K562 (cell line): ENCODE data around the gene CCDC192. TPM values are rescaled to one million over a fixed set of nuclear protein-coding genes. Genes with fewer than 3 reads are reported as not detected.
A peak's percentile ranks its signal among the peaks of the same experiment; 100 is the strongest.

Experiments used
- ATAC-seq: fragments of 200-7000 bp; cut with Tn5 transposase; 3 replicates; pipeline ENCODE4 v1.9.1; 2020; ENCODE audit warnings: moderate library complexity
- BruUV-seq: library from RNA; stranded (reverse); fragments of 400-500 nt; replicated peaks from 2 replicates; lab custom pipeline; 2021; lab: Mats Ljungman, UMichigan
- CTCF ChIA-PET: fragments of 300-600 bp; formaldehyde crosslinking; extraction: SDS; loops from one replicate; lab custom pipeline; 2021; ENCODE audit warnings: low intra/inter-chr PET ratio; lab: Yijun Ruan, JAX
- POLR2A ChIA-PET: fragments of 300-600, 350-650 bp; sonication (Branson Sonifier 250); formaldehyde crosslinking; extraction: SDS; loops from one replicate; lab custom pipeline; 2021; ENCODE audit warnings: antibody characterized with exemption, inconsistent platforms; lab: Yijun Ruan, JAX
- DNase-seq, 4 experiments: peaks; one replicate each; pipeline versions ENCODE4 v3.0.0 to v3.0.0-alpha.2; 2011 to 2018; ENCODE audit warnings: low spot score in 3 of 4, mixed read lengths in 3 of 4; ENCODE audit errors: extremely low read depth in 1 of 4
- FAIRE-seq: peaks from 2 replicates; lab custom pipeline; 2011; peaks lifted over from hg19 to GRCh38; lab: Jason Lieb, UNC
- H2AFZ ChIP-seq: 2 replicates; pipeline ENCODE4 v1.6.0; 2011; ENCODE audit warnings: low read depth, low read length, control low read depth, inconsistent platforms
- H3K27ac ChIP-seq: fragments of 200-600 bp; 3 replicates; pipeline ENCODE4 v1.8.0; 2011; ENCODE audit warnings: low read depth, mild to moderate bottlenecking, control low read depth, inconsistent platforms, low read length, moderate library complexity, mixed read lengths; ENCODE audit errors: extremely low read depth
- H3K27me3 ChIP-seq, 2 experiments: fragments of 300-600 bp in 1 of 2; 2 replicates in 1 of 2; 3 replicates in 1 of 2; pipeline versions ENCODE4 v1.6.0 to v1.8.0; 2011; ENCODE audit warnings: inconsistent platforms in 2 of 2, low read length in 2 of 2, mild to moderate bottlenecking in 1 of 2, mixed read lengths in 1 of 2, moderate library complexity in 1 of 2; ENCODE audit not compliant: control insufficient read depth in 2 of 2, insufficient read depth in 2 of 2
- H3K36me3 ChIP-seq: fragments of 300-600 bp; 3 replicates; pipeline ENCODE4 v1.8.0; 2011; ENCODE audit warnings: mild to moderate bottlenecking, low read length, inconsistent platforms; ENCODE audit not compliant: control insufficient read depth, insufficient read depth
- H3K4me1 ChIP-seq, 2 experiments: fragments of 200-600 bp in 1 of 2; replicated peaks in 1 of 2; 2 replicates in 1 of 2; 3 replicates in 1 of 2; pipeline versions ENCODE4 v1.5.1 to v1.8.0; 2011; ENCODE audit warnings: inconsistent platforms in 2 of 2, low read length in 2 of 2, mild to moderate bottlenecking in 1 of 2, mixed read lengths in 1 of 2, moderate library complexity in 1 of 2; ENCODE audit not compliant: control insufficient read depth in 2 of 2, insufficient read depth in 2 of 2
- H3K4me2 ChIP-seq: 2 replicates; pipeline ENCODE4 v1.6.1; 2011; ENCODE audit warnings: low read length, control low read depth, inconsistent platforms, mixed read lengths; ENCODE audit not compliant: insufficient read depth
- H3K4me3 ChIP-seq: fragments of 200-600 bp; sonication (generic), shearing (Covaris generic); 2 replicates; pipeline ENCODE4 v1.5.1; 2016; ENCODE audit warnings: control low read depth, inconsistent platforms
- H3K79me2 ChIP-seq: fragments of 200-600 bp; 3 replicates; pipeline ENCODE4 v1.8.0; 2011; ENCODE audit warnings: low read length, inconsistent platforms; ENCODE audit not compliant: control insufficient read depth, insufficient read depth
- H3K9ac ChIP-seq, 2 experiments: 2 replicates each; pipeline versions ENCODE4 v1.6.0 to v1.6.1; 2011; ENCODE audit warnings: low read depth in 2 of 2, low read length in 2 of 2, control low read depth in 1 of 2, inconsistent platforms in 1 of 2, mild to moderate bottlenecking in 1 of 2, mixed read lengths in 1 of 2; ENCODE audit not compliant: insufficient read depth in 1 of 2
- H3K9me1 ChIP-seq: one replicate; pipeline ENCODE4 v1.6.0; 2011; ENCODE audit warnings: inconsistent platforms, mild to moderate bottlenecking, low read length, moderate library complexity; ENCODE audit not compliant: control insufficient read depth, insufficient read depth
- H3K9me3 ChIP-seq: replicated peaks from 2 replicates; pipeline ENCODE4 v1.5.1; 2011; ENCODE audit warnings: low read depth, low read length, inconsistent platforms; ENCODE audit not compliant: control insufficient read depth, insufficient read depth
- H4K20me1 ChIP-seq: replicated peaks from 2 replicates; pipeline ENCODE4 v1.6.1; 2011; ENCODE audit warnings: low read length, inconsistent platforms, mixed read lengths; ENCODE audit not compliant: control insufficient read depth, insufficient read depth
- DPF2 ChIP-seq: fragments of 450-650 bp; IDR thresholded peaks from 2 replicates; pipeline ENCODE4 v1.6.1; 2016
- EZH2 ChIP-seq: IDR thresholded peaks from 2 replicates; pipeline ENCODE4 v1.6.1; 2012; ENCODE audit warnings: low read depth, mild to moderate bottlenecking, inconsistent platforms, low read length, borderline replicate concordance
- FOXP1 ChIP-seq: sonication (generic); formaldehyde crosslinking; IDR thresholded peaks from 2 replicates; pipeline ENCODE4 v1.8.0; 2022; ENCODE audit warnings: mild to moderate bottlenecking, missing genetic modification reagents
- MEIS2 ChIP-seq: fragments of 450-650 bp; IDR thresholded peaks from 2 replicates; pipeline ENCODE4 v1.6.1; 2014; ENCODE audit warnings: mild to moderate bottlenecking; ENCODE audit not compliant: partially characterized antibody
- POLR2AphosphoS5 ChIP-seq: IDR thresholded peaks from 2 replicates; pipeline ENCODE4 v1.6.1; 2011; ENCODE audit warnings: mild to moderate bottlenecking, low read depth, low read length, moderate library complexity; ENCODE audit not compliant: control insufficient read depth, insufficient read depth
- POLR2G ChIP-seq: fragments of 200-400 bp; formaldehyde crosslinking; IDR thresholded peaks from 2 replicates; pipeline ENCODE4 v1.6.1; 2017; ENCODE audit warnings: low read depth, mild to moderate bottlenecking, antibody characterized with exemption, low read length, moderate library complexity
- RBM22 ChIP-seq: fragments of 200-400 bp; formaldehyde crosslinking; IDR thresholded peaks from 2 replicates; pipeline ENCODE4 v1.6.1; 2018; ENCODE audit warnings: low read length, low read depth; ENCODE audit not compliant: poor library complexity, severe bottlenecking
- RHOXF2B ChIP-seq: fragments of 250-450 bp; sonication (Bioruptor Pico); conservative IDR thresholded peaks from 2 replicates; pipeline ENCODE4 v1.5.1; 2021
- SIN3B ChIP-seq: fragments of 450-650 bp; IDR thresholded peaks from 2 replicates; pipeline ENCODE4 v1.6.1; 2017; ENCODE audit warnings: low read depth, mild to moderate bottlenecking, moderate library complexity
- in situ Hi-C: fragments of 300-500 bp; cut with MboI; formaldehyde crosslinking; loops from 4 replicates; pipeline ENCODE4 v1.15.0; 2018; ENCODE audit warnings: inconsistent platforms, mixed read lengths
- intact Hi-C: fragments of 100-400 bp; cut with micrococcal nuclease; formaldehyde crosslinking; loops from 2 replicates; pipeline ENCODE4 v1.14.2; 2022
- polyA plus RNA-seq, 8 experiments: library from polyadenylated mRNA; depleted of rRNA in 4 of 8; stranded (reverse) in 5 of 8; unstranded in 3 of 8; fragments of >200 nt; fragmentation: Nextera tagmentation in 2 of 8; fragmentation: Illumina TruSeq in 1 of 8; extraction: Ambion mirVana in 2 of 8; extraction: Trizol in 1 of 8; gene quantifications; 2 replicates each; pipeline versions ENCODE4 v1.2.1 to v1.2.3, GENCODE V29; 2011 to 2014; ENCODE audit warnings: inconsistent platforms in 1 of 8, missing spikeins in 1 of 8
- total RNA-seq, 7 experiments: library from RNA; depleted of rRNA in 6 of 7; stranded (reverse); fragments of >200 nt in 6 of 7; fragmentation: Illumina TruSeq in 2 of 7; extraction: Trizol in 2 of 7; gene quantifications; 2 replicates each; pipeline versions ENCODE4 v1.2.1 to v1.2.3, GENCODE V29; 2011 to 2021; ENCODE audit warnings: low replicate concordance in 1 of 7
- TF ChIP-seq, protein P1 (sequence below): fragments of 450-650 bp; IDR thresholded peaks from 2 replicates; pipeline ENCODE4 v1.6.1; 2016
- TF ChIP-seq, protein P2 (sequence below): sonication (generic); formaldehyde crosslinking; IDR thresholded peaks from 2 replicates; pipeline ENCODE4 v1.8.0; 2022; ENCODE audit warnings: missing genetic modification reagents, mild to moderate bottlenecking, borderline replicate concordance

The CCDC192 gene
- total and polyA plus RNA-seq, 9 of the 15 experiments (the other 6 are each of a cell fraction or from before 2014, with no cell fraction given), result 0.21 to 0.66 (median 0.38) TPM; not detected in 2

DNA sequence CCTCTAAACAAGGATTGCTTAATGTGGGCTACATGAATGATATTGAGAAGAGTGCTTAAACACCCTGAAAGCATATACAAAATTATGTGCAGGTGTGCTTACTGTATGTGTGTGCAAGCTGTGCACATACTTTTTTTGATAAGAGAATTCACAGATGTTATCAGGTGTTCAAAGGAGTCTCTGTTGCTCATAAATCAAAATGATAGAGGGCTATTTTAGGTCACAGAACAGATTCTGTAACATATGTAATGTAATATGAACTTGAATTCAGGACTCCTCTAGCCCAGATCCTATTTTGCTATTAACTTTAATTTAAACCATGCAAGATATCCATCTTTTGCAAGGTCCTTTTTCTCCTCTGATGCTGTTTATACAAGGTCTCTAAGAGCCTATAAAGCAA lies 38.2 kb downstream of the CCDC192 start:
- H3K9me3 ChIP-seq, result no peaks in the 10 kb centered on the region
- no peaks in the 10 kb centered on the region for H3K9me1 ChIP-seq
- no peaks in the 10 kb centered on the region for H4K20me1 ChIP-seq
- no peaks in the 10 kb centered on the region; a peak in 1 of 5 replicates for H3K27me3 ChIP-seq
- H3K4me1 ChIP-seq, result peaks cover 0 to 4% of the 10 kb centered on the region in 2 experiments; a peak in 2 of 5 replicates
- no peak overlapping the region for H2AFZ ChIP-seq
- no peak overlapping the region for H3K27ac ChIP-seq
- in situ Hi-C loops, result no loop called here
- POLR2A ChIA-PET, result no interaction called here
- H3K36me3 ChIP-seq, result no peaks in the 10 kb centered on the region
- CTCF ChIA-PET, result no interaction called here
- intact Hi-C loops, result loop anchor here (10.0 kb wide), 2 partner anchors 343 to 1393 kb away; partner anchors contain the start of gene SLC12A2
- no TSS peak for BruUV-seq
- no peak for ATAC-seq
- no peak overlapping the region for H3K9ac ChIP-seq
- no peak for FAIRE-seq
- H3K79me2 ChIP-seq, result no peaks in the 10 kb centered on the region
- TF ChIP-seq FOXP1 (CRISPR knock-in tag), result no peak
- TF ChIP-seq, protein P1, sequence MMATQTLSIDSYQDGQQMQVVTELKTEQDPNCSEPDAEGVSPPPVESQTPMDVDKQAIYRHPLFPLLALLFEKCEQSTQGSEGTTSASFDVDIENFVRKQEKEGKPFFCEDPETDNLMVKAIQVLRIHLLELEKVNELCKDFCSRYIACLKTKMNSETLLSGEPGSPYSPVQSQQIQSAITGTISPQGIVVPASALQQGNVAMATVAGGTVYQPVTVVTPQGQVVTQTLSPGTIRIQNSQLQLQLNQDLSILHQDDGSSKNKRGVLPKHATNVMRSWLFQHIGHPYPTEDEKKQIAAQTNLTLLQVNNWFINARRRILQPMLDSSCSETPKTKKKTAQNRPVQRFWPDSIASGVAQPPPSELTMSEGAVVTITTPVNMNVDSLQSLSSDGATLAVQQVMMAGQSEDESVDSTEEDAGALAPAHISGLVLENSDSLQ, result 0 out of 2 replicates have a peak, but pooled peaks have one; percentile 9
- TF ChIP-seq POLR2AphosphoS5, result no peak
- TF ChIP-seq SIN3B, result no peak
- no peak for TF ChIP-seq RBM22
- no peak for TF ChIP-seq DPF2
- TF ChIP-seq, protein P2, sequence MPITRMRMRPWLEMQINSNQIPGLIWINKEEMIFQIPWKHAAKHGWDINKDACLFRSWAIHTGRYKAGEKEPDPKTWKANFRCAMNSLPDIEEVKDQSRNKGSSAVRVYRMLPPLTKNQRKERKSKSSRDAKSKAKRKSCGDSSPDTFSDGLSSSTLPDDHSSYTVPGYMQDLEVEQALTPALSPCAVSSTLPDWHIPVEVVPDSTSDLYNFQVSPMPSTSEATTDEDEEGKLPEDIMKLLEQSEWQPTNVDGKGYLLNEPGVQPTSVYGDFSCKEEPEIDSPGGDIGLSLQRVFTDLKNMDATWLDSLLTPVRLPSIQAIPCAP (CRISPR knock-in tag), result no peak
- peak; percentile 67 for TF ChIP-seq MEIS2
- no peak for TF ChIP-seq POLR2G
- no peak for TF ChIP-seq EZH2
- no peak for TF ChIP-seq RHOXF2B (CRISPR knock-in tag)
- no peak for DNase-seq
- no peak overlapping the region for H3K4me2 ChIP-seq
- H3K4me3 ChIP-seq, result no peak overlapping the region
